PC-9 (cell line): ENCODE results near the gene ERC2. TPM values are rescaled to one million over a fixed set of nuclear protein-coding genes. Genes with fewer than 3 reads are reported as not detected.

Source experiments
- BruUV-seq: library from RNA; stranded (reverse); fragments of 400-500 nt; replicated peaks from 2 replicates; lab custom pipeline; 2021; lab: Mats Ljungman, UMichigan
- CTCF ChIA-PET: fragments of 300-600 bp; sonication (Branson Sonifier 250); formaldehyde crosslinking; loops from one replicate; lab custom pipeline; 2022; ENCODE audit warnings: antibody characterized with exemption; lab: Charles Lee
- POLR2A ChIA-PET: fragments of 300-600 bp; sonication (Branson Sonifier 250); formaldehyde crosslinking; loops from one replicate; lab custom pipeline; 2022; ENCODE audit warnings: antibody characterized with exemption; ENCODE audit not compliant: unreplicated experiment; lab: Charles Lee
- DNase-seq, 2 experiments: peaks; one replicate each; pipeline versions ENCODE4 v3.0.0 to v3.0.0-alpha.2; 2015 to 2022; ENCODE audit warnings: mixed read lengths in 1 of 2
- H2AFZ ChIP-seq: fragments of 200-600 bp; sonication (generic); 2 replicates; pipeline ENCODE4 v1.8.1; 2017; ENCODE audit warnings: antibody characterized with exemption
- H3F3A ChIP-seq: fragments of 200-600 bp; sonication (generic); 2 replicates; pipeline ENCODE4 v1.8.1; 2017; ENCODE audit warnings: antibody characterized with exemption, mild to moderate bottlenecking, low read depth; ENCODE audit not compliant: insufficient read depth
- H3K27ac ChIP-seq: fragments of 200-600 bp; sonication (generic); 2 replicates; pipeline ENCODE4 v1.6.1; 2016; ENCODE audit warnings: mixed run types
- H3K27me3 ChIP-seq: fragments of 200-600 bp; sonication (generic); 2 replicates; pipeline ENCODE4 v1.6.1; 2016; ENCODE audit warnings: low read depth, mixed run types; ENCODE audit not compliant: insufficient read depth
- H3K36me3 ChIP-seq: fragments of 200-600 bp; sonication (generic); 2 replicates; pipeline ENCODE4 v1.6.1; 2016; ENCODE audit warnings: low read depth, mixed run types
- H3K4me1 ChIP-seq: fragments of 200-600 bp; sonication (generic); replicated peaks from 2 replicates; pipeline ENCODE4 v1.6.1; 2016; ENCODE audit warnings: mixed run types; ENCODE audit not compliant: insufficient read depth
- H3K4me2 ChIP-seq: fragments of 200-600 bp; sonication (generic); 2 replicates; pipeline ENCODE4 v1.6.1; 2017; ENCODE audit warnings: mixed run types
- H3K4me3 ChIP-seq: fragments of 200-600 bp; sonication (generic); 2 replicates; pipeline ENCODE4 v1.6.1; 2016; ENCODE audit warnings: mixed run types
- H3K79me2 ChIP-seq: fragments of 200-600 bp; sonication (generic); 2 replicates; pipeline ENCODE4 v1.6.1; 2017; ENCODE audit warnings: low read depth, mixed run types
- H3K9me2 ChIP-seq: fragments of 200-600 bp; sonication (generic); 2 replicates; pipeline ENCODE4 v1.8.1; 2017; ENCODE audit warnings: mild to moderate bottlenecking; ENCODE audit not compliant: insufficient read depth
- H3K9me3 ChIP-seq: fragments of 200-600 bp; sonication (generic); 2 replicates; pipeline ENCODE4 v1.8.1; 2016; ENCODE audit warnings: low read depth; ENCODE audit not compliant: insufficient read depth
- H4K20me1 ChIP-seq: fragments of 200-600 bp; sonication (generic); 2 replicates; pipeline ENCODE4 v1.8.1; 2017; ENCODE audit not compliant: insufficient read depth
- EZH2 ChIP-seq: fragments of 200-600 bp; sonication (generic); IDR thresholded peaks from 2 replicates; pipeline ENCODE4 v1.8.0; 2017; ENCODE audit warnings: antibody characterized with exemption, low read depth
- intact Hi-C: fragments of 100-400 bp; cut with micrococcal nuclease; formaldehyde crosslinking; loops from one replicate; pipeline ENCODE4 v1.10.0; 2022; ENCODE audit not compliant: unreplicated experiment
- total RNA-seq: library from RNA; stranded (reverse); gene quantifications from 2 replicates; pipeline ENCODE4 v1.2.3, GENCODE V29; 2021
- TF ChIP-seq, protein P1 (sequence below): fragments of 200-600 bp; sonication (generic); conservative IDR thresholded peaks from 2 replicates; pipeline ENCODE4 v1.6.1; 2017; ENCODE audit warnings: mixed run types, antibody characterized with exemption, mild to moderate bottlenecking, moderate library complexity

Gene ERC2
- total RNA-seq, 1 experiment from 2014 or later: 1.4 TPM

DNA sequence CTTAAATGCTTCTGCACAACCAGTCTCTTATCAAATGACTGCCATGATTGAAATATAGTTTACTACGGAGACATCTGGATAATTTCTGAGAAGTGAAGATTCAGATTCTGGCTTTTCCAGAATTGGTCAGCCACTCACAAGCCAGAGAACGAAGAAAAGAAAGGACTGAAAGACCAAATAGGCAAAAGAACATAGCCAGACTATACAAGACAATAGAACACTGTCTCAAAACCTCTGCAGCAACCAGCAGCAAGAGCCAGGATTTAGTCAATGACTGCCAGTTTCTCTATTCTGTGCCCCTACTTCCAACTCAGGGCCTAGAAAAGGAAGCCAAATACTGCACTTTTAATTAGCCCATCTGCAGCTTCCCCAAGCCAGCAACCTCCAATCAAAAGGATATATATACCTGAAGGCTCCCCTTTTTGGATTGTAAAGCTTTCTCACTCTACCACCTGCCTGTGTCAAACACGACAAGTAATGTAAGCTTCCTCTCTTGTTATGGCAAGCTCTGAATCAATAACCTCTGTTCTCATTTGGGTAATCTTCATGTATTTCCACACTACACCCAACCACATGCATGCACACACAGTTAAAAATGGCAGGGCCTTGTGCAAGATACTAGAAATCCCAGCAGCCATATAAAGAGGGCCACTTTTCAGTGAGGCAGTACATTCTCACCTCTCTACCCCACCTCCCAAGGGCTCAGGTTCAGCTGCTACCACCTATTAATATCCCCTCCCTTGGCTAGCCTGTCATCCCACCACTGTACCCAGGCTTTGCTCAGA, 97.1 kb downstream of the ERC2 start:
- Histone ChIP-seq H3K36me3 (no peaks in the 10 kb centered on the region), H3K27me3 (peaks cover 35% of the 10 kb centered on the region), H3K4me2 (no peak overlapping the region), H4K20me1 (no peaks in the 10 kb centered on the region), H3K4me1 (no peaks in the 10 kb centered on the region), H3K27ac (no peak overlapping the region), H2AFZ (no peak overlapping the region), H3K9me3 (no peaks in the 10 kb centered on the region), H3K4me3 (no peak overlapping the region), H3F3A (no peaks in the 10 kb centered on the region), H3K79me2 (no peaks in the 10 kb centered on the region), H3K9me2 (no peaks in the 10 kb centered on the region)
- POLR2A ChIA-PET: no interaction called here
- intact Hi-C loops: no loop called here
- no peak for DNase-seq
- BruUV-seq: no TSS peak
- no peak for TF ChIP-seq EZH2
- TF ChIP-seq, protein P1, sequence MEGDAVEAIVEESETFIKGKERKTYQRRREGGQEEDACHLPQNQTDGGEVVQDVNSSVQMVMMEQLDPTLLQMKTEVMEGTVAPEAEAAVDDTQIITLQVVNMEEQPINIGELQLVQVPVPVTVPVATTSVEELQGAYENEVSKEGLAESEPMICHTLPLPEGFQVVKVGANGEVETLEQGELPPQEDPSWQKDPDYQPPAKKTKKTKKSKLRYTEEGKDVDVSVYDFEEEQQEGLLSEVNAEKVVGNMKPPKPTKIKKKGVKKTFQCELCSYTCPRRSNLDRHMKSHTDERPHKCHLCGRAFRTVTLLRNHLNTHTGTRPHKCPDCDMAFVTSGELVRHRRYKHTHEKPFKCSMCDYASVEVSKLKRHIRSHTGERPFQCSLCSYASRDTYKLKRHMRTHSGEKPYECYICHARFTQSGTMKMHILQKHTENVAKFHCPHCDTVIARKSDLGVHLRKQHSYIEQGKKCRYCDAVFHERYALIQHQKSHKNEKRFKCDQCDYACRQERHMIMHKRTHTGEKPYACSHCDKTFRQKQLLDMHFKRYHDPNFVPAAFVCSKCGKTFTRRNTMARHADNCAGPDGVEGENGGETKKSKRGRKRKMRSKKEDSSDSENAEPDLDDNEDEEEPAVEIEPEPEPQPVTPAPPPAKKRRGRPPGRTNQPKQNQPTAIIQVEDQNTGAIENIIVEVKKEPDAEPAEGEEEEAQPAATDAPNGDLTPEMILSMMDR: no peak
- CTCF ChIA-PET: interaction anchor here (0.6 kb wide), 1 partner anchor 425 kb away, joined by 3 read pairs; no protein-coding TSS in a partner anchor

DNA sequence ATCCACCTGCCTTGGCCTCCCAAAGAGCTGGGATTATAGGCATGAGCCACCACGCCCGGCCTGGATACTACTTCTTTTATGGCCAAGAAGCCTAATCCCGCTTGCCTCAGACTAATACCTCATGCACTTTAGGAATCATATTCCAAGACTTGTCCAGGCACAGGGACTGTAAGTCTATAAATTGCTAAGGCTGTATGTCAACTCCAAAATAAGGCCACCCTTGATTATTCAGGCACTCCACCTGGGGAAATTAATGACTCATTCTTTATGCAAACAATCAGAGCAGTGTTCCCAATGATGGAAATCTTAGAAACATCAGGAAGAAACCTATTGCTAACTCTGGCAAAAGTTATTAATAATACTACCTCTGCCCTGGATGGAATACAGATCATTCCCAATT, 98.4 kb downstream of the ERC2 start:
- Histone ChIP-seq H3K4me3 (no peak overlapping the region), H3F3A (no peaks in the 10 kb centered on the region), H3K36me3 (no peaks in the 10 kb centered on the region), H3K9me2 (no peaks in the 10 kb centered on the region), H3K27ac (no peak overlapping the region), H3K4me1 (no peaks in the 10 kb centered on the region), H3K79me2 (no peaks in the 10 kb centered on the region), H2AFZ (no peak overlapping the region), H3K9me3 (no peaks in the 10 kb centered on the region), H4K20me1 (no peaks in the 10 kb centered on the region), H3K27me3 (peaks cover 26% of the 10 kb centered on the region), H3K4me2 (no peak overlapping the region)
- TF ChIP-seq, protein P1: no peak
- TF ChIP-seq EZH2: no peak
- CTCF ChIA-PET: no interaction called here
- DNase-seq: no peak
- POLR2A ChIA-PET: no interaction called here
- no TSS peak for BruUV-seq
- intact Hi-C loops: no loop called here

DNA sequence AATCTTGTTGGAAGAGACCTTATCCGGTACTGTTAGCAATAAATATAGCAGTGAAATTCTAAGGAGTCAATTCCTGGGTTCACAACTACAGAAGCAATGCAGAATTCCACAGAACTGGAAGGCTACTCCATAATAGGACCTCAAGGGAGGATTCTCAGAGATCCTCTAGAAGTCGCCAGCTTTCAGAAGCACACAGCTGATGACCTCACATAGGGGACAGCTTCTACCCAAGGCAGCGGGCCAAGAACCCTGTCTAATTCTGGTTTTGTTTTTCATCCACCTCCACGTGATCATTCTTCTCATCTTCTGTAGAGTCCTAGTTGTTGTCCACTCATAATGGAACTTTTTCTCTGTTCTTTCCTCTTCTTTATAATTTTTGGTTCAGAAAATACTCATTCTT, 99.4 kb downstream of the ERC2 start:
- CTCF ChIA-PET: no interaction called here
- H3K4me2 ChIP-seq: no peak overlapping the region
- no peaks in the 10 kb centered on the region for H3K9me2 ChIP-seq
- no peaks in the 10 kb centered on the region for H3K79me2 ChIP-seq
- H3K9me3 ChIP-seq: no peaks in the 10 kb centered on the region
- DNase-seq: no peak
- H2AFZ ChIP-seq: no peak overlapping the region
- H4K20me1 ChIP-seq: no peaks in the 10 kb centered on the region
- H3K4me3 ChIP-seq: no peak overlapping the region
- intact Hi-C loops: no loop called here
- H3K36me3 ChIP-seq: no peaks in the 10 kb centered on the region
- peaks cover 25% of the 10 kb centered on the region for H3K27me3 ChIP-seq
- no peaks in the 10 kb centered on the region for H3K4me1 ChIP-seq
- TF ChIP-seq EZH2: no peak
- TF ChIP-seq, protein P1: no peak
- POLR2A ChIA-PET: no interaction called here
- no peaks in the 10 kb centered on the region for H3F3A ChIP-seq
- BruUV-seq: no TSS peak
- H3K27ac ChIP-seq: no peak overlapping the region
